H1 (cell line): ENCODE measurements around the gene UCHL1. TPM values are rescaled to one million over a fixed set of nuclear protein-coding genes. Genes with fewer than 3 reads are reported as not detected.

Source experiments
- CTCF ChIA-PET: fragments of 300-600 bp; sonication (Branson Sonifier 250); formaldehyde crosslinking; loops from one replicate; lab custom pipeline; 2021; ENCODE audit not compliant: partially characterized antibody; lab: Charles Lee
- POLR2A ChIA-PET: fragments of 300-600 bp; sonication (Branson Sonifier 250); formaldehyde crosslinking; loops from one replicate; lab custom pipeline; 2021; ENCODE audit warnings: inconsistent platforms; ENCODE audit not compliant: partially characterized antibody; lab: Charles Lee
- DNase-seq, 2 experiments: peaks; one replicate each; pipeline versions ENCODE4 v3.0.0 to v3.0.0-alpha.2; 2010 to 2022; ENCODE audit warnings: low spot score in 2 of 2, low read depth in 1 of 2, mixed read lengths in 1 of 2
- FAIRE-seq: peaks from 2 replicates; lab custom pipeline; 2011; peaks lifted over from hg19 to GRCh38; lab: Jason Lieb, UNC
- H2AFZ ChIP-seq: 2 replicates; pipeline ENCODE4 v1.8.1; 2012; ENCODE audit warnings: low read length, inconsistent platforms
- H2AK5ac ChIP-seq: 2 replicates; pipeline ENCODE4 v1.6.1; 2013; ENCODE audit warnings: low read depth, low read length
- H2BK120ac ChIP-seq: replicated peaks from 2 replicates; pipeline ENCODE3; 2013; ENCODE audit warnings: low read depth, low read length, inconsistent platforms
- H2BK12ac ChIP-seq: 2 replicates; pipeline ENCODE4 v1.6.1; 2013; ENCODE audit warnings: low read depth, low read length
- H2BK15ac ChIP-seq: 2 replicates; pipeline ENCODE4 v1.6.1; 2013; ENCODE audit warnings: low read length
- H2BK20ac ChIP-seq: 2 replicates; pipeline ENCODE4 v1.6.1; 2013; ENCODE audit warnings: low read length
- H2BK5ac ChIP-seq: 2 replicates; pipeline ENCODE4 v1.6.1; 2013; ENCODE audit warnings: low read depth, low read length
- H3K14ac ChIP-seq: 2 replicates; pipeline ENCODE4 v1.6.1; 2013; ENCODE audit warnings: inconsistent platforms; ENCODE audit not compliant: insufficient read length
- H3K18ac ChIP-seq: 2 replicates; pipeline ENCODE4 v1.6.1; 2013; ENCODE audit warnings: low read length; ENCODE audit errors: extremely low read depth
- H3K23ac ChIP-seq: 2 replicates; pipeline ENCODE4 v1.6.1; 2013; ENCODE audit warnings: inconsistent platforms; ENCODE audit not compliant: insufficient read length
- H3K23me2 ChIP-seq: 2 replicates; pipeline ENCODE4 v1.6.1; 2013; ENCODE audit warnings: low read depth, low read length
- H3K27ac ChIP-seq: 2 replicates; pipeline ENCODE4 v1.6.1; 2011; ENCODE audit warnings: low read depth, low read length, inconsistent platforms
- H3K27me3 ChIP-seq, 4 experiments: replicated peaks in 1 of 4; 1 replicate in 1 of 4; 2 replicates in 3 of 4; pipeline versions ENCODE4 v1.6.1 to v1.8.1; 2011 to 2013; ENCODE audit warnings: low read length in 3 of 4, mild to moderate bottlenecking in 3 of 4, inconsistent platforms in 2 of 4, mixed read lengths in 2 of 4, moderate library complexity in 1 of 4; ENCODE audit not compliant: control insufficient read depth in 3 of 4, insufficient read depth in 3 of 4; ENCODE audit errors: extremely low read depth in 1 of 4
- H3K36me3 ChIP-seq, 4 experiments: 2 replicates each; pipeline versions ENCODE4 v1.6.1 to v1.8.1; 2011 to 2013; ENCODE audit warnings: mild to moderate bottlenecking in 4 of 4, low read length in 3 of 4, moderate library complexity in 2 of 4, control low read depth in 1 of 4, inconsistent platforms in 1 of 4; ENCODE audit not compliant: insufficient read depth in 4 of 4, control insufficient read depth in 2 of 4
- H3K4ac ChIP-seq: replicated peaks from 2 replicates; pipeline ENCODE3; 2013; ENCODE audit warnings: low read length, low read depth, mixed read lengths, inconsistent platforms; ENCODE audit not compliant: insufficient read length
- H3K4me1 ChIP-seq, 4 experiments: replicated peaks in 1 of 4; 1 replicate in 1 of 4; 2 replicates in 3 of 4; pipeline versions ENCODE4 v1.6.1 to v1.8.1; 2011 to 2013; ENCODE audit warnings: low read length in 3 of 4, inconsistent platforms in 2 of 4, mixed read lengths in 1 of 4; ENCODE audit not compliant: insufficient read depth in 4 of 4, control insufficient read depth in 3 of 4
- H3K4me2 ChIP-seq, 2 experiments: 2 replicates each; pipeline versions ENCODE4 v1.6.1 to v1.8.1; 2011 to 2013; ENCODE audit warnings: low read depth in 2 of 2, low read length in 2 of 2, control low read depth in 1 of 2, inconsistent platforms in 1 of 2, mild to moderate bottlenecking in 1 of 2; ENCODE audit not compliant: insufficient read depth in 1 of 2
- H3K4me3 ChIP-seq, 4 experiments: fragments of 200-600, 300-600 bp in 1 of 4; sonication (generic), shearing (Covaris generic), sonication (Bioruptor Twin) in 1 of 4; 2 replicates each; pipeline versions ENCODE4 v1.5.1 to v1.8.1; 2011 to 2016; ENCODE audit warnings: low read length in 4 of 4, low read depth in 3 of 4, control low read depth in 2 of 4, inconsistent platforms in 2 of 4, mild to moderate bottlenecking in 2 of 4, mixed read lengths in 1 of 4, moderate library complexity in 1 of 4; ENCODE audit not compliant: insufficient read depth in 2 of 4; ENCODE audit errors: extremely low read depth in 1 of 4
- H3K56ac ChIP-seq: replicated peaks from 2 replicates; pipeline ENCODE3; 2013; ENCODE audit warnings: low read depth, mild to moderate bottlenecking, mixed read lengths, low read length, inconsistent platforms; ENCODE audit not compliant: insufficient read length
- H3K79me1 ChIP-seq: 2 replicates; pipeline ENCODE4 v1.6.1; 2013; ENCODE audit warnings: low read depth, low read length, control low read depth
- H3K79me2 ChIP-seq, 2 experiments: 2 replicates each; pipeline versions ENCODE4 v1.6.1 to v1.8.1; 2012 to 2013; ENCODE audit warnings: low read length in 2 of 2, mild to moderate bottlenecking in 2 of 2, inconsistent platforms in 1 of 2; ENCODE audit not compliant: insufficient read depth in 2 of 2, control insufficient read depth in 1 of 2
- H3K9ac ChIP-seq, 4 experiments: replicated peaks in 1 of 4; 1 replicate in 1 of 4; 2 replicates in 3 of 4; pipeline versions ENCODE4 v1.6.1 to v1.8.1; 2011 to 2013; ENCODE audit warnings: low read depth in 3 of 4, low read length in 3 of 4, control low read depth in 2 of 4, mild to moderate bottlenecking in 2 of 4, moderate library complexity in 2 of 4, inconsistent platforms in 1 of 4; ENCODE audit errors: extremely low read depth in 1 of 4
- H3K9me3 ChIP-seq, 2 experiments: 2 replicates each; pipeline versions ENCODE4 v1.6.1 to v1.8.1; 2012 to 2013; ENCODE audit warnings: mild to moderate bottlenecking in 2 of 2, moderate library complexity in 2 of 2, control low read depth in 1 of 2, inconsistent platforms in 1 of 2, low read depth in 1 of 2, low read length in 1 of 2, mixed read lengths in 1 of 2; ENCODE audit not compliant: insufficient read depth in 2 of 2
- H4K20me1 ChIP-seq, 2 experiments: replicated peaks in 1 of 2; 2 replicates each; pipeline versions ENCODE3 to v1.8.1; 2011 to 2013; ENCODE audit warnings: inconsistent platforms in 2 of 2, low read length in 2 of 2, mild to moderate bottlenecking in 1 of 2; ENCODE audit not compliant: insufficient read depth in 2 of 2, control insufficient read depth in 1 of 2
- H4K5ac ChIP-seq: 2 replicates; pipeline ENCODE4 v1.6.1; 2013; ENCODE audit warnings: low read length, low read depth, mixed read lengths, inconsistent platforms; ENCODE audit not compliant: insufficient read length
- H4K8ac ChIP-seq: 2 replicates; pipeline ENCODE4 v1.8.0; 2013; ENCODE audit warnings: mild to moderate bottlenecking, moderate library complexity, low read length, inconsistent platforms; ENCODE audit not compliant: insufficient read depth; ENCODE audit errors: extremely low read depth
- H4K91ac ChIP-seq: replicated peaks from 2 replicates; pipeline ENCODE3; 2013; ENCODE audit warnings: low read length, mixed read lengths, inconsistent platforms; ENCODE audit not compliant: insufficient read length
- CBX8 ChIP-seq: fragments of 300-800, 300-1000 bp; sonication (generic); IDR thresholded peaks from 2 replicates; pipeline ENCODE4 v1.7.1; 2016; ENCODE audit warnings: low read depth, low read length, borderline replicate concordance
- CEBPB ChIP-seq: IDR thresholded peaks from 2 replicates; pipeline ENCODE4 v1.6.1; 2012; ENCODE audit warnings: low read depth, low read length
- EP300 ChIP-seq, 2 experiments: IDR thresholded peaks; 1 replicate in 1 of 2; 2 replicates in 1 of 2; pipeline ENCODE4 v1.6.1; 2011 to 2012; ENCODE audit warnings: low read depth in 2 of 2, low read length in 2 of 2, mild to moderate bottlenecking in 2 of 2, borderline replicate concordance in 1 of 2, inconsistent platforms in 1 of 2, moderate library complexity in 1 of 2
- GABPA ChIP-seq: IDR thresholded peaks from 2 replicates; pipeline ENCODE4 v1.6.1; 2011; ENCODE audit warnings: mild to moderate bottlenecking, low read length, moderate library complexity, borderline replicate concordance; ENCODE audit not compliant: insufficient read depth
- HDAC2 ChIP-seq, 2 experiments: fragments of 300-600 bp in 1 of 2; sonication (generic) in 1 of 2; IDR thresholded peaks; 2 replicates each; pipeline ENCODE4 v1.6.1; 2011 to 2012; ENCODE audit warnings: low read depth in 2 of 2, low read length in 2 of 2, mild to moderate bottlenecking in 2 of 2, moderate library complexity in 2 of 2, borderline replicate concordance in 1 of 2, inconsistent platforms in 1 of 2
- HDAC6 ChIP-seq: IDR thresholded peaks from one replicate; pipeline ENCODE4 v1.7.1; 2012; ENCODE audit warnings: low read depth, mild to moderate bottlenecking, inconsistent platforms, low read length, moderate library complexity
- JUN ChIP-seq: IDR thresholded peaks from 2 replicates; pipeline ENCODE4 v1.6.1; 2011; ENCODE audit warnings: low read depth, mild to moderate bottlenecking, improper control_type of control experiment, low read length
- POLR2A ChIP-seq, 2 experiments: IDR thresholded peaks; 1 replicate in 1 of 2; 2 replicates in 1 of 2; pipeline ENCODE4 v1.6.1; 2011; ENCODE audit warnings: low read depth in 2 of 2, low read length in 2 of 2, mild to moderate bottlenecking in 2 of 2; ENCODE audit errors: control extremely low read depth in 1 of 2
- POLR2AphosphoS5 ChIP-seq: IDR thresholded peaks from 2 replicates; pipeline ENCODE4 v1.6.1; 2011; ENCODE audit warnings: low read depth, low read length
- RBBP5 ChIP-seq: IDR thresholded peaks from 2 replicates; pipeline ENCODE4 v1.7.1; 2012; ENCODE audit warnings: low read depth, mild to moderate bottlenecking, inconsistent platforms, low read length, moderate library complexity, borderline replicate concordance
- SIN3A ChIP-seq, 2 experiments: IDR thresholded peaks in 1 of 2; conservative IDR thresholded peaks in 1 of 2; 2 replicates each; pipeline ENCODE4 v1.6.1; 2011 to 2012; ENCODE audit warnings: low read length in 2 of 2, improper control_type of control experiment in 1 of 2, low read depth in 1 of 2, mild to moderate bottlenecking in 1 of 2
- SP1 ChIP-seq: IDR thresholded peaks from 2 replicates; pipeline ENCODE4 v1.6.1; 2011; ENCODE audit warnings: low read depth, low read length
- TAF7 ChIP-seq: optimal IDR thresholded peaks from 2 replicates; pipeline ENCODE3; 2011; ENCODE audit warnings: low read depth, mild to moderate bottlenecking, inconsistent platforms, low read length, moderate library complexity, borderline replicate concordance
- YY1 ChIP-seq: IDR thresholded peaks from 2 replicates; pipeline ENCODE4 v1.6.1; 2011; ENCODE audit warnings: low read depth, mild to moderate bottlenecking, low read length
- whole genome bisulfite sequencing, 2 experiments: shearing (Covaris generic) in 1 of 2; methylation state at CpG; one replicate each; pipeline versions ENCODE4 v1.1.6 to v1.1.7; 2013 to 2015; ENCODE audit warnings: low lambda C conversion rate in 2 of 2, mixed read lengths in 2 of 2, inconsistent platforms in 1 of 2, low coverage in 1 of 2, missing lambda C conversion rate in 1 of 2; ENCODE audit not compliant: insufficient replicate concordance in 2 of 2, insufficient coverage in 1 of 2, insufficient read length in 1 of 2; ENCODE audit errors: extremely low coverage in 1 of 2, missing lambda C conversion rate in 1 of 2; 5-methylcytosine and 5-hydroxymethylcytosine counted together
- polyA plus RNA-seq, 7 experiments: library from polyadenylated mRNA; depleted of rRNA in 3 of 7; stranded (reverse) in 5 of 7; unstranded in 2 of 7; fragments of >200 nt in 5 of 7; fragments of 200-250 nt in 2 of 7; gene quantifications; 1 replicate in 5 of 7; 2 replicates in 1 of 7; 4 replicates in 1 of 7; pipeline versions ENCODE4 v1.2.1 to v1.2.3, GENCODE V29; 2011 to 2013; ENCODE audit warnings: missing spikeins in 2 of 7, mixed read lengths in 2 of 7
- total RNA-seq: library from RNA; stranded (reverse); fragmentation: NEBNext Ultra II Directional; extraction: Animal tissue kit (Norgen Biotek cat#: 25700); gene quantifications from 2 replicates; pipeline ENCODE4 v1.2.1, GENCODE V29; 2021

The UCHL1 gene
- total and polyA plus RNA-seq, 2 of the 8 experiments (the other 6 are each of a cell fraction or from before 2014, with no cell fraction given): 781 to 1,717 TPM

- Histone ChIP-seq H3K4me2 (no peak overlapping the region), H3K23me2 (no peaks in the 10 kb centered on the region), H2BK12ac (no peak overlapping the region), H4K8ac (no peak overlapping the region), H2AK5ac (no peak overlapping the region), H3K4me3 (no peak overlapping the region), H4K20me1 (peaks cover 3 to 7% of the 10 kb centered on the region in 2 experiments), H3K56ac (no peak overlapping the region), H2BK5ac (no peak overlapping the region), H3K4ac (no peak overlapping the region), H3K9ac (no peak overlapping the region), H3K27me3 (no peaks in the 10 kb centered on the region), H3K27ac (0 out of 2 replicates have a peak overlapping the region, but pooled peaks have one; percentile 19), H3K18ac (no peak overlapping the region), H2BK120ac (no peak overlapping the region), H2BK20ac (no peak overlapping the region), H3K23ac (no peak overlapping the region), H3K36me3 (peaks cover 36 to 69% (median 50%) of the 10 kb centered on the region in 4 experiments), H4K91ac (no peak overlapping the region), H2AFZ (no peak overlapping the region), H2BK15ac (no peak overlapping the region), H3K14ac (no peak overlapping the region), H3K9me3 (no peaks in the 10 kb centered on the region), H3K79me1 (no peaks in the 10 kb centered on the region), H3K4me1 (no peaks in the 10 kb centered on the region), H3K79me2 (no peaks in the 10 kb centered on the region), H4K5ac (no peak overlapping the region)
- WGBS, 2 experiments: 97% methylated on average over 7 of the region's 7 CpGs; no CpG with 5 or more reads in 1 of the 2 experiments
- FAIRE-seq (peak; percentile 19), DNase-seq (no peak)
- POLR2A ChIA-PET: interaction anchor here (1.1 to 6.2 kb wide), 6 partner anchors 11 to 93 kb away, joined by 3 to 150 read pairs (median 6); partner anchors contain the start of gene UCHL1
- CTCF ChIA-PET: interaction anchor here (1.2 to 1.6 kb wide), 3 partner anchors 9 to 13 kb away, joined by 3 to 6 read pairs (median 4); partner anchors contain the start of gene UCHL1
- no peak for TF ChIP-seq YY1
- TF ChIP-seq EP300 (IDR thresholded peaks at IDR 0.05; ENCODE audit: borderline replicate concordance in 1 of 2, low read depth in 2 of 2, low read length in 2 of 2): no peak
- TF ChIP-seq POLR2AphosphoS5: peak; percentile 76
- no peak for TF ChIP-seq TAF7
- no peak for TF ChIP-seq SP1
- TF ChIP-seq POLR2A (IDR thresholded peaks at IDR 0.05; ENCODE audit: control extremely low read depth in 1 of 2, low read depth in 2 of 2, low read length in 2 of 2): 0 out of 3 replicates have a peak, but pooled peaks of 1 of the 2 experiments have one; percentile 32
- no peak for TF ChIP-seq JUN
- TF ChIP-seq CBX8: no peak
- TF ChIP-seq CEBPB: no peak
- TF ChIP-seq SIN3A (conservative IDR thresholded peaks at IDR 0.05 in 1 of 2, IDR thresholded peaks at IDR 0.05 in 1 of 2; ENCODE audit: low read depth in 1 of 2, low read length in 2 of 2): no peak
- TF ChIP-seq HDAC6: no peak
- no peak for TF ChIP-seq RBBP5
- no peak for TF ChIP-seq HDAC2 (IDR thresholded peaks at IDR 0.05; ENCODE audit: borderline replicate concordance in 1 of 2, low read depth in 2 of 2, low read length in 2 of 2)
- no peak for TF ChIP-seq GABPA
Measured at GRCh38 chr4:41267997-41268396, 11.3 kb downstream of the UCHL1 start.
